Astrocyte (in vitro differentiated cells and primary cell): ENCODE results near the gene LCE1D. TPM values are rescaled to one million over a fixed set of nuclear protein-coding genes. Genes with fewer than 3 reads are reported as not detected.

Source experiments
- DNase-seq: peaks from one replicate; pipeline ENCODE4 v3.0.0-alpha.2; 2010; ENCODE audit warnings: low read depth
- FAIRE-seq: peaks from 2 replicates; lab custom pipeline; 2011; peaks lifted over from hg19 to GRCh38; lab: Jason Lieb, UNC
- H2AFZ ChIP-seq: 2 replicates; pipeline ENCODE4 v1.6.0; 2012; ENCODE audit warnings: low read depth, low read length, inconsistent platforms
- H3K27ac ChIP-seq: 2 replicates; pipeline ENCODE4 v1.5.1; 2011; ENCODE audit warnings: low read depth, low read length, inconsistent platforms
- H3K27me3 ChIP-seq: 2 replicates; pipeline ENCODE4 v1.6.0; 2011; ENCODE audit warnings: low read length, inconsistent platforms; ENCODE audit not compliant: insufficient read depth
- H3K36me3 ChIP-seq: 2 replicates; pipeline ENCODE4 v1.5.1; 2011; ENCODE audit warnings: low read length, inconsistent platforms; ENCODE audit not compliant: insufficient read depth
- H3K4me1 ChIP-seq: 2 replicates; pipeline ENCODE4 v1.5.1; 2011; ENCODE audit warnings: low read length, inconsistent platforms; ENCODE audit not compliant: insufficient read depth
- H3K4me2 ChIP-seq: 2 replicates; pipeline ENCODE4 v1.6.0; 2012; ENCODE audit warnings: low read length, inconsistent platforms
- H3K4me3 ChIP-seq: 2 replicates; pipeline ENCODE4 v1.5.1; 2011; ENCODE audit warnings: low read depth, mild to moderate bottlenecking, low read length, inconsistent platforms; ENCODE audit not compliant: insufficient read depth
- H3K79me2 ChIP-seq: 2 replicates; pipeline ENCODE4 v1.6.0; 2012; ENCODE audit warnings: mild to moderate bottlenecking, low read length, inconsistent platforms; ENCODE audit not compliant: insufficient read depth
- H3K9ac ChIP-seq: 2 replicates; pipeline ENCODE4 v1.6.0; 2012; ENCODE audit warnings: mild to moderate bottlenecking, low read length, inconsistent platforms
- H3K9me3 ChIP-seq: 2 replicates; pipeline ENCODE4 v1.5.1; 2012; ENCODE audit warnings: low read depth, mild to moderate bottlenecking, low read length, inconsistent platforms; ENCODE audit not compliant: insufficient read depth
- H4K20me1 ChIP-seq: 2 replicates; pipeline ENCODE4 v1.6.0; 2012; ENCODE audit warnings: low read length, inconsistent platforms; ENCODE audit not compliant: insufficient read depth
- H3K27ac Mint-ChIP-seq: one replicate; pipeline ENCODE4 v1.8.0; 2021; ENCODE audit warnings: mild to moderate bottlenecking, mixed read lengths; ENCODE audit not compliant: unreplicated experiment
- H3K27me3 Mint-ChIP-seq: one replicate; pipeline ENCODE4 v1.8.0; 2021; ENCODE audit warnings: low read depth, mixed read lengths; ENCODE audit not compliant: unreplicated experiment
- H3K36me3 Mint-ChIP-seq: one replicate; pipeline ENCODE4 v1.8.0; 2021; ENCODE audit warnings: low read depth, mixed read lengths; ENCODE audit not compliant: unreplicated experiment
- H3K4me1 Mint-ChIP-seq: one replicate; pipeline ENCODE4 v1.8.0; 2021; ENCODE audit warnings: low read depth, mixed read lengths; ENCODE audit not compliant: unreplicated experiment
- H3K4me3 Mint-ChIP-seq: one replicate; pipeline ENCODE4 v1.8.0; 2021; ENCODE audit warnings: mild to moderate bottlenecking, moderate library complexity, mixed read lengths; ENCODE audit not compliant: unreplicated experiment
- H3K9me3 Mint-ChIP-seq: one replicate; pipeline ENCODE4 v1.8.0; 2021; ENCODE audit warnings: mild to moderate bottlenecking, mixed read lengths; ENCODE audit not compliant: unreplicated experiment
- CTCF ChIP-seq: IDR thresholded peaks from 2 replicates; pipeline ENCODE4 v1.5.1; 2011; ENCODE audit warnings: low read depth, mild to moderate bottlenecking, inconsistent platforms, low read length, moderate library complexity; ENCODE audit not compliant: insufficient read depth
- EZH2 ChIP-seq: IDR thresholded peaks from 2 replicates; pipeline ENCODE4 v1.6.1; 2012; ENCODE audit warnings: mild to moderate bottlenecking, low read length, inconsistent platforms; ENCODE audit not compliant: insufficient read depth
- total RNA-seq: library from RNA; stranded (reverse); gene quantifications from 2 replicates; pipeline ENCODE4 v1.2.1, GENCODE V29; 2021

The LCE1D gene
- total RNA-seq, 1 donor from 2014 or later = not detected

GRCh38 chr1:152753586-152753985, 42.9 kb upstream of the LCE1D start:
- DNase-seq (no peak), FAIRE-seq (no peak)
- Mint-ChIP-seq H3K36me3 (no peaks in the 10 kb centered on the region), H3K9me3 (no peaks in the 10 kb centered on the region), H3K27ac (no peak overlapping the region), H3K27me3 (peaks cover 3% of the 10 kb centered on the region), H3K4me1 (peaks cover 4% of the 10 kb centered on the region), H3K4me3 (no peak overlapping the region)
- no peak overlapping the region for H3K9ac ChIP-seq
- no peaks in the 10 kb centered on the region for H3K36me3 ChIP-seq
- peaks cover 3% of the 10 kb centered on the region for H3K4me1 ChIP-seq
- H3K9me3 ChIP-seq = no peaks in the 10 kb centered on the region
- no peaks in the 10 kb centered on the region for H4K20me1 ChIP-seq
- H3K4me2 ChIP-seq = no peak overlapping the region
- H3K79me2 ChIP-seq = no peaks in the 10 kb centered on the region
- H3K4me3 ChIP-seq = no peak overlapping the region
- TF ChIP-seq CTCF (no peak), EZH2 (no peak)
- H3K27me3 ChIP-seq = no peaks in the 10 kb centered on the region
- no peak overlapping the region for H2AFZ ChIP-seq
- H3K27ac ChIP-seq = no peak overlapping the region

- Histone ChIP-seq H4K20me1 (no peaks in the 10 kb centered on the region), H3K4me1 (peaks cover 3% of the 10 kb centered on the region), H3K4me3 (no peak overlapping the region), H3K4me2 (no peak overlapping the region), H3K9ac (no peak overlapping the region), H3K27me3 (no peaks in the 10 kb centered on the region), H3K9me3 (peaks cover 3% of the 10 kb centered on the region), H3K36me3 (no peaks in the 10 kb centered on the region), H3K79me2 (no peaks in the 10 kb centered on the region), H2AFZ (no peak overlapping the region), H3K27ac (no peak overlapping the region)
- peaks cover 2% of the 10 kb centered on the region for H3K36me3 Mint-ChIP-seq
- TF ChIP-seq EZH2 = no peak
- no peak for TF ChIP-seq CTCF
- peaks cover 15% of the 10 kb centered on the region for H3K27me3 Mint-ChIP-seq
- H3K4me3 Mint-ChIP-seq = no peak overlapping the region
- FAIRE-seq (no peak), DNase-seq (no peak)
- H3K4me1 Mint-ChIP-seq = peaks cover 4% of the 10 kb centered on the region
- H3K27ac Mint-ChIP-seq = no peak overlapping the region
- peaks cover 3% of the 10 kb centered on the region for H3K9me3 Mint-ChIP-seq
Measured at GRCh38 chr1:152756872-152757271, 39.6 kb upstream of the LCE1D start.

- H3K9me3 ChIP-seq = peaks cover 3% of the 10 kb centered on the region
- Mint-ChIP-seq H3K4me1 (no peaks in the 10 kb centered on the region), H3K27me3 (peaks cover 16% of the 10 kb centered on the region), H3K9me3 (peaks cover 6% of the 10 kb centered on the region), H3K36me3 (peaks cover 2% of the 10 kb centered on the region), H3K4me3 (no peak within 1 kb of the TSS), H3K27ac (no peak within 1 kb of the TSS)
- no peak within 1 kb of the TSS for H3K27ac ChIP-seq
- H3K9ac ChIP-seq = no peak within 1 kb of the TSS
- H3K4me3 ChIP-seq = no peak within 1 kb of the TSS
- H3K79me2 ChIP-seq = no peaks in the 10 kb centered on the region
- H3K4me1 ChIP-seq = no peaks in the 10 kb centered on the region
- no peak for TF ChIP-seq CTCF
- TF ChIP-seq EZH2 = no peak
- no peak within 1 kb of the TSS for H3K4me2 ChIP-seq
- no peaks in the 10 kb centered on the region for H4K20me1 ChIP-seq
- H3K36me3 ChIP-seq = no peaks in the 10 kb centered on the region
- H2AFZ ChIP-seq = no peak within 1 kb of the TSS
- no peak for DNase-seq
- H3K27me3 ChIP-seq = no peaks in the 10 kb centered on the region
- no peak for FAIRE-seq
Measured at GRCh38 chr1:152757747-152758146, 38.8 kb upstream of the LCE1D start, which contains the start of gene KPRP. TSS of gene KPRP (plus strand) at chr1:152758025. CDS start at chr1:152759589, 1,564 bp downstream.
